ENCODE results near the gene TRAPPC2L. TPM values are rescaled to one million over a fixed set of nuclear protein-coding genes. Genes with fewer than 3 reads are reported as not detected.

Gene TRAPPC2L
- total and polyA plus RNA-seq, 2 donors (not counting 1 experiment from before 2014, with no cell fraction given), result 33.5 to 65.1 TPM

- Histone ChIP-seq H3K4me1 (ENCODE audit: control insufficient read depth in 2 of 2, insufficient read depth in 2 of 2, low read length in 2 of 2) (peaks cover 8 to 24% of the 10 kb centered on the region in 2 donors), H3K79me2 (ENCODE audit: control insufficient read depth, insufficient read depth, low read length) (peaks cover 13% of the 10 kb centered on the region), H3K27me3 (replicated peaks in 1 of 4; ENCODE audit: control extremely low read depth in 1 of 4, control insufficient read depth in 3 of 4, insufficient read depth in 4 of 4, low read length in 3 of 4) (no peaks in the 10 kb centered on the region), H3K9me3 (ENCODE audit: control extremely low read depth in 1 of 3, control insufficient read depth in 2 of 3, insufficient read depth in 1 of 3, low read length in 2 of 3) (no peaks in the 10 kb centered on the region), H3K27ac (ENCODE audit: low read length in 2 of 2) (no peak overlapping the region), H3K36me3 (replicated peaks in 1 of 2; ENCODE audit: control extremely low read depth in 1 of 2, control insufficient read depth in 1 of 2, extremely low read depth in 1 of 2, insufficient read depth in 2 of 2, low read length in 1 of 2) (peaks cover 0 to 2% of the 10 kb centered on the region in 2 experiments), H3K4me2 (replicated peaks; ENCODE audit: low read depth, low read length, poor library complexity, severe bottlenecking) (no peak overlapping the region), H2AFZ (ENCODE audit: insufficient read depth, low read depth, low read length, poor library complexity, severe bottlenecking) (no peak overlapping the region), H3K9ac (ENCODE audit: low read length) (no peak overlapping the region), H4K20me1 (ENCODE audit: control insufficient read depth, insufficient read depth, low read length, poor library complexity, severe bottlenecking) (peaks cover 13% of the 10 kb centered on the region), H3K4me3 (ENCODE audit: control extremely low read depth in 1 of 5, extremely low read depth in 1 of 5, insufficient read depth in 1 of 5, low read depth in 2 of 5, low read length in 4 of 5) (no peak overlapping the region)
- Mint-ChIP-seq H3K4me1 (peaks cover 11% of the 10 kb centered on the region), H3K4me3 (no peak overlapping the region), H3K27me3 (no peaks in the 10 kb centered on the region), H3K27ac (no peak overlapping the region), H3K9me3 (ENCODE audit: insufficient read depth) (no peaks in the 10 kb centered on the region)
- WGBS (ENCODE audit: insufficient coverage), result 99% methylated on average over 8 of the region's 10 CpGs
- ATAC-seq (ENCODE audit: low read depth), result no peak
- CTCF ChIA-PET, result interaction anchor here (0.6 to 4.3 kb wide), 11 partner anchors 13 to 402 kb away, joined by 3 to 19 read pairs (median 5); partner anchors contain the start of genes CYBA, GALNS, TRAPPC2L and ZNF778
- no peak for DNase-seq
- intact Hi-C loops (cut with micrococcal nuclease), result no loop called here
- POLR2A ChIA-PET, result interaction anchor here (1.3 kb wide), 1 partner anchor 402 kb away, joined by 3 read pairs; the partner anchor contains the start of gene ZNF778
- TF ChIP-seq EZH2 (IDR thresholded peaks at IDR 0.05; ENCODE audit: borderline replicate concordance, insufficient read depth, low read depth, low read length, poor library complexity, severe bottlenecking), result no peak
- TF ChIP-seq, protein P1, sequence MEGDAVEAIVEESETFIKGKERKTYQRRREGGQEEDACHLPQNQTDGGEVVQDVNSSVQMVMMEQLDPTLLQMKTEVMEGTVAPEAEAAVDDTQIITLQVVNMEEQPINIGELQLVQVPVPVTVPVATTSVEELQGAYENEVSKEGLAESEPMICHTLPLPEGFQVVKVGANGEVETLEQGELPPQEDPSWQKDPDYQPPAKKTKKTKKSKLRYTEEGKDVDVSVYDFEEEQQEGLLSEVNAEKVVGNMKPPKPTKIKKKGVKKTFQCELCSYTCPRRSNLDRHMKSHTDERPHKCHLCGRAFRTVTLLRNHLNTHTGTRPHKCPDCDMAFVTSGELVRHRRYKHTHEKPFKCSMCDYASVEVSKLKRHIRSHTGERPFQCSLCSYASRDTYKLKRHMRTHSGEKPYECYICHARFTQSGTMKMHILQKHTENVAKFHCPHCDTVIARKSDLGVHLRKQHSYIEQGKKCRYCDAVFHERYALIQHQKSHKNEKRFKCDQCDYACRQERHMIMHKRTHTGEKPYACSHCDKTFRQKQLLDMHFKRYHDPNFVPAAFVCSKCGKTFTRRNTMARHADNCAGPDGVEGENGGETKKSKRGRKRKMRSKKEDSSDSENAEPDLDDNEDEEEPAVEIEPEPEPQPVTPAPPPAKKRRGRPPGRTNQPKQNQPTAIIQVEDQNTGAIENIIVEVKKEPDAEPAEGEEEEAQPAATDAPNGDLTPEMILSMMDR (IDR thresholded peaks at IDR 0.05), result no peak
Observed at GRCh38 chr16:88815227-88815626, 41.7 kb upstream of the TRAPPC2L start.

DNA sequence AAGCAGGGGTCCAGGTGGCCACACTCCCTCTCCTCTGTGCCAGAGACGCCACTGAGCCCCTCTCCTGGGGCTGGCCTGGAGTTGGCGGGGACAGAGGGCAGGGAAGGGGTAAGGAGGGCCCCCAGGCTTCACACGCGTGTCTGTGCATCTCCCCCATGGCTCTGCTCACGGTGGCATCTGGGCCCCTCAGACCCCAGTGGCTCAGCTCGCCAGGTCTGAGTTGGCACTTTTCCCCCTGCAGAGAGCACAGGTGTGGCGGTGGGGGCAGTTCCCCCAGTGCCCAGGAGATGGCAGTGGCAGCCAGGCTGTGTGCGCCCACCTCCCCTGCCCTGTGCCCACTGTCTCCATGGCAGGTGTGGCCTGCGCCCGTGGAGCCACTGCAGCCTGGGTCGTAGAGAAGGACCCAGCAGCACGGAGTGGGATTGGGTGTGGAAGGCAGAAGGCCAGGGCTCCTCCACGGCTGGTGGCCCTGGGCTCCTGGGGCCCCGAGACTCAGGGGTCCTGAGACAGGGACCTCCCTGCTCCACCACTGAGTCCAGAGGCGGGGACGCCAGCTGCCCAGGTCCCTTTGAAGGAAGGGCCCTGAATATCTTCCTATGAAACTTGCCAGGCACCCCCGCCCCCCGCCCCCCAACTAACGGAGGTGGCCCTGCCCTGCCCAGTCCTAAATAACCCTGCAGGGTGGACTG, 40.9 kb upstream of the TRAPPC2L start:
- WGBS (ENCODE audit: insufficient coverage), result 52% methylated on average over 18 of the region's 19 CpGs
- intact Hi-C loops (cut with micrococcal nuclease), result loop anchor here (1.0 to 2.0 kb wide), 2 partner anchors 127 to 400 kb away; no protein-coding TSS in a partner anchor
- H3K4me3 Mint-ChIP-seq, result no peak overlapping the region
- no peak overlapping the region for H3K27ac ChIP-seq (ENCODE audit: low read length in 2 of 2)
- CTCF ChIA-PET, result interaction anchor here (0.6 to 4.3 kb wide), 11 partner anchors 13 to 401 kb away, joined by 3 to 19 read pairs (median 5); partner anchors contain the start of genes CYBA, GALNS, TRAPPC2L and ZNF778
- H3K27me3 Mint-ChIP-seq, result no peaks in the 10 kb centered on the region
- peak; percentile 74 for DNase-seq
- peaks cover 0 to 3% of the 10 kb centered on the region in 2 experiments for H3K36me3 ChIP-seq (replicated peaks in 1 of 2; ENCODE audit: control extremely low read depth in 1 of 2, control insufficient read depth in 1 of 2, extremely low read depth in 1 of 2, insufficient read depth in 2 of 2, low read length in 1 of 2)
- H4K20me1 ChIP-seq (ENCODE audit: control insufficient read depth, insufficient read depth, low read length, poor library complexity, severe bottlenecking), result peaks cover 5% of the 10 kb centered on the region
- H3K9me3 Mint-ChIP-seq (ENCODE audit: insufficient read depth), result no peaks in the 10 kb centered on the region
- H3K4me3 ChIP-seq (ENCODE audit: control extremely low read depth in 1 of 5, extremely low read depth in 1 of 5, insufficient read depth in 1 of 5, low read depth in 2 of 5, low read length in 4 of 5), result no peak overlapping the region
- no peak overlapping the region for H3K9ac ChIP-seq (ENCODE audit: low read length)
- H3K79me2 ChIP-seq (ENCODE audit: control insufficient read depth, insufficient read depth, low read length), result peaks cover 4% of the 10 kb centered on the region
- no peak overlapping the region for H3K4me2 ChIP-seq (replicated peaks; ENCODE audit: low read depth, low read length, poor library complexity, severe bottlenecking)
- H3K27ac Mint-ChIP-seq, result no peak overlapping the region
- peaks cover 4% of the 10 kb centered on the region for H3K4me1 Mint-ChIP-seq
- POLR2A ChIA-PET, result interaction anchor here (1.3 kb wide), 1 partner anchor 402 kb away, joined by 3 read pairs; the partner anchor contains the start of gene ZNF778
- H3K9me3 ChIP-seq (ENCODE audit: control extremely low read depth in 1 of 3, control insufficient read depth in 2 of 3, insufficient read depth in 1 of 3, low read length in 2 of 3), result no peaks in the 10 kb centered on the region
- H2AFZ ChIP-seq (ENCODE audit: insufficient read depth, low read depth, low read length, poor library complexity, severe bottlenecking), result no peak overlapping the region
- no peak for TF ChIP-seq EZH2 (IDR thresholded peaks at IDR 0.05; ENCODE audit: borderline replicate concordance, insufficient read depth, low read depth, low read length, poor library complexity, severe bottlenecking)
- TF ChIP-seq, protein P1 (IDR thresholded peaks at IDR 0.05), result peak; percentile 84
- peaks cover under 1 to 16% of the 10 kb centered on the region in 2 donors for H3K4me1 ChIP-seq (ENCODE audit: control insufficient read depth in 2 of 2, insufficient read depth in 2 of 2, low read length in 2 of 2)
- H3K27me3 ChIP-seq (replicated peaks in 1 of 4; ENCODE audit: control extremely low read depth in 1 of 4, control insufficient read depth in 3 of 4, insufficient read depth in 4 of 4, low read length in 3 of 4), result no peaks in the 10 kb centered on the region
- ATAC-seq (ENCODE audit: low read depth), result peak; percentile 26
